COLO829 (cell line): ENCODE results near the gene ATP2A3.
"Not testable (repeated sequence)": the region's sequence is repeated elsewhere in the genome, so short reads cannot be mapped to it uniquely, and the experiment has no call there.

Experiments used
- DNase-seq: peaks from one replicate; pipeline ENCODE4 v3.0.0; 2012; ENCODE audit warnings: low spot score

The ATP2A3 gene

GRCh38 chr17:3991699-3992098, 27.5 kb upstream of the ATP2A3 start:
- DNase-seq, result not testable (repeated sequence)

- no peak for DNase-seq
These were observed 26.3 kb upstream of the ATP2A3 start for GRCh38 chr17:3990386-3991127.

GRCh38 chr17:3989041-3989886, 25.0 kb upstream of the ATP2A3 start:
- no peak for DNase-seq

GRCh38 chr17:3988297-3989040, 24.2 kb upstream of the ATP2A3 start:
- DNase-seq, result no peak

- no peak for DNase-seq
These were observed 22.7 kb upstream of the ATP2A3 start for GRCh38 chr17:3986939-3987335.

GRCh38 chr17:3986270-3986938, 22.2 kb upstream of the ATP2A3 start:
- DNase-seq, result no peak

GRCh38 chr17:3985846-3986245, 21.6 kb upstream of the ATP2A3 start:
- DNase-seq, result no peak

GRCh38 chr17:3983606-3984484, 19.6 kb upstream of the ATP2A3 start:
- DNase-seq, result no peak

- no peak for DNase-seq
These were observed 18.3 kb upstream of the ATP2A3 start for GRCh38 chr17:3982541-3983017.

- no peak for DNase-seq
These were observed 17.9 kb upstream of the ATP2A3 start for GRCh38 chr17:3982113-3982512.

GRCh38 chr17:3981455-3981854, 17.2 kb upstream of the ATP2A3 start:
- no peak for DNase-seq

GRCh38 chr17:3980381-3981014, 16.3 kb upstream of the ATP2A3 start:
- no peak for DNase-seq

- DNase-seq, result no peak
These were observed 15.0 kb upstream of the ATP2A3 start for GRCh38 chr17:3979290-3979611.

GRCh38 chr17:3978421-3979289, 14.4 kb upstream of the ATP2A3 start:
- DNase-seq, result no peak

- no peak for DNase-seq
These were observed 13.2 kb upstream of the ATP2A3 start for GRCh38 chr17:3977387-3977786.

- no peak for DNase-seq
These were observed 12.5 kb upstream of the ATP2A3 start for GRCh38 chr17:3976675-3977171.

GRCh38 chr17:3974980-3975379, 10.7 kb upstream of the ATP2A3 start:
- DNase-seq, result no peak

GRCh38 chr17:3974138-3974687, 10.0 kb upstream of the ATP2A3 start:
- no peak for DNase-seq

- no peak for DNase-seq
These were observed 9.4 kb upstream of the ATP2A3 start for GRCh38 chr17:3973495-3974137.
